ENCODE results near the gene MYCBPAP.

The MYCBPAP gene

DNA sequence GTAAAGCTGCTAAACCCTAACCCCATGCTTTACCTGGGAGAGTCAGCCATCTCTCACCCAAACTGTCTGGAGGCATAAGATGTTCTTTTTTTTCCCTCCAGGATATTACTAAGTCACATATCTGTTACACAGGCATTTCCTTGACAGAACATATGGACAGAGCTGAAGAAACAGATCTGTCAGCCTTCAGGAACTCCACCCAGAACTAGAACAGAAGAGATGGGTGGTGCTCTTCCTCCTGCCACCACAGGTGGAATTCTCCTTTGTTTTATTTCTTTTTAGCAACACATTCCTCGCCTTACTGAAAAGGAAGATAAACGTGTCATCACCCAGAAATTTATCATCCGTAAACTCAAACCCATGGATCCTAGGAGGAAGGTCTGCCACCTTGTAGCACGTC, 8.8 kb downstream of the MYCBPAP start:
- no peaks in the 10 kb centered on the region for H3K36me3 ChIP-seq (ENCODE audit: insufficient read depth, low read length)

DNA sequence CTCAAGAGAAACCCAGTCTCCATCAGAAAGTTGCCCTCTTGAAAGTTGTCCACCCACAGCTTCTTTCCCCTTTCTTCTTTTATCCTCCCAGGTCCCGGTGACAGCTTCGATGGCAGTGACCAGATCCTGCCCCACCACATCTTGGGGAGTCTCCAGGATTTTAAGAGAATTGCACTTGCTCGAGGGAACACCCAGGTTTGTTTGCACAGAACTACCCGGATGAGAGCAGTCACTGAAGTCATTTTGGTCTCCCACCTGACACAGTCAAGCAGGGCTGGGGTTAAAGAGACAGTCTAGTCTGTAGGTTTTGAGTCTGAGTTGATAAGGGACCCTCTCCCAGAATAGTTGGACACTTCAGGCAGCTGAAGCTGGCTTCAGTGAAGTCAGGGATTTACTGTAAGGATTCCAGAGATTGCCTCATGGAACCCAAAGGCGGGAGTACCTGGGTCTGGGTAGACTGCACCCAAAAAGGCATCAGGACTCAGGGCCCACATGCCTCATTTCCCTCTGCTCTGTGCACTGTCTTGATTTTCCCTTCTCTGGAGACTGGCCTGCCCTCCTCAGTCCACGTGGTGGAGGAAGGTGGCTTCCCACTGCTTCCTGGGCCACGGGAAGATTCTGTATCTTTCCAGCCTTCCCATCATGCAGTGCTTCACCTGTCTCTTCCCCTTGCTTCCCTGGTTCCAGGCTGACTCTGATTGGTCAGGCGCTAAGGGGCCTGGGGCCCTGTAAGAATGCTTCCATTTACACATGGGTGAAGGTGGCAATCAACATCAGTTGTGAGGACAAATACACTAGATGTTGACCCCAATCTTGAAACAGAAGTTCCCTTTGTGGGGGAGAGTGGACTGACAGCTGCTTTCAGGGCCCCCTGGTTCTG, 9.5 kb downstream of the MYCBPAP start:
- no peak overlapping the region for H2AFZ ChIP-seq (ENCODE audit: low read length)
- TF ChIP-seq, protein P1, sequence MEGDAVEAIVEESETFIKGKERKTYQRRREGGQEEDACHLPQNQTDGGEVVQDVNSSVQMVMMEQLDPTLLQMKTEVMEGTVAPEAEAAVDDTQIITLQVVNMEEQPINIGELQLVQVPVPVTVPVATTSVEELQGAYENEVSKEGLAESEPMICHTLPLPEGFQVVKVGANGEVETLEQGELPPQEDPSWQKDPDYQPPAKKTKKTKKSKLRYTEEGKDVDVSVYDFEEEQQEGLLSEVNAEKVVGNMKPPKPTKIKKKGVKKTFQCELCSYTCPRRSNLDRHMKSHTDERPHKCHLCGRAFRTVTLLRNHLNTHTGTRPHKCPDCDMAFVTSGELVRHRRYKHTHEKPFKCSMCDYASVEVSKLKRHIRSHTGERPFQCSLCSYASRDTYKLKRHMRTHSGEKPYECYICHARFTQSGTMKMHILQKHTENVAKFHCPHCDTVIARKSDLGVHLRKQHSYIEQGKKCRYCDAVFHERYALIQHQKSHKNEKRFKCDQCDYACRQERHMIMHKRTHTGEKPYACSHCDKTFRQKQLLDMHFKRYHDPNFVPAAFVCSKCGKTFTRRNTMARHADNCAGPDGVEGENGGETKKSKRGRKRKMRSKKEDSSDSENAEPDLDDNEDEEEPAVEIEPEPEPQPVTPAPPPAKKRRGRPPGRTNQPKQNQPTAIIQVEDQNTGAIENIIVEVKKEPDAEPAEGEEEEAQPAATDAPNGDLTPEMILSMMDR (IDR thresholded peaks at IDR 0.05; ENCODE audit: low read length): no peak
- no peak for TF ChIP-seq EZH2 (IDR thresholded peaks at IDR 0.05; ENCODE audit: borderline replicate concordance, low read length)
- no peak overlapping the region for H3K9ac ChIP-seq (ENCODE audit: low read length)
- no peaks in the 10 kb centered on the region for H4K20me1 ChIP-seq (ENCODE audit: insufficient read depth, low read length)
- H3K4me2 ChIP-seq (ENCODE audit: low read length): no peak overlapping the region
- no peaks in the 10 kb centered on the region for H3F3A ChIP-seq (ENCODE audit: insufficient read depth, low read length)
- no peaks in the 10 kb centered on the region; the same call in 1 of the 2 replicates for H3K27me3 ChIP-seq (ENCODE audit: insufficient read depth, low read length)
- H3K4me3 ChIP-seq (ENCODE audit: low read depth, low read length, poor library complexity, severe bottlenecking): no peak overlapping the region
- H3K36me3 ChIP-seq (ENCODE audit: insufficient read depth, low read length): no peaks in the 10 kb centered on the region
- no peaks in the 10 kb centered on the region for H3K9me2 ChIP-seq (ENCODE audit: low read depth, low read length)
- H3K27ac ChIP-seq (ENCODE audit: low read depth, low read length, poor library complexity, severe bottlenecking): no peak overlapping the region
- no peaks in the 10 kb centered on the region for H3K4me1 ChIP-seq (ENCODE audit: insufficient read depth, low read length, severe bottlenecking)
- H3K9me3 ChIP-seq (ENCODE audit: low read length): no peaks in the 10 kb centered on the region
- no peaks in the 10 kb centered on the region for H3K79me2 ChIP-seq (ENCODE audit: insufficient read depth, low read length)

More for the DNA sequence above, 8.8 kb downstream of the MYCBPAP start:
- Histone ChIP-seq H3K9me2 (ENCODE audit: low read depth, low read length) (no peaks in the 10 kb centered on the region), H3F3A (ENCODE audit: insufficient read depth, low read length) (no peaks in the 10 kb centered on the region), H3K79me2 (ENCODE audit: insufficient read depth, low read length) (no peaks in the 10 kb centered on the region), H4K20me1 (ENCODE audit: insufficient read depth, low read length) (no peaks in the 10 kb centered on the region), H3K4me1 (ENCODE audit: insufficient read depth, low read length, severe bottlenecking) (no peaks in the 10 kb centered on the region), H3K4me3 (ENCODE audit: low read depth, low read length, poor library complexity, severe bottlenecking) (no peak overlapping the region), H3K27ac (ENCODE audit: low read depth, low read length, poor library complexity, severe bottlenecking) (no peak overlapping the region), H3K9me3 (ENCODE audit: low read length) (no peaks in the 10 kb centered on the region), H2AFZ (ENCODE audit: low read length) (no peak overlapping the region), H3K9ac (ENCODE audit: low read length) (no peak overlapping the region), H3K4me2 (ENCODE audit: low read length) (no peak overlapping the region), H3K27me3 (ENCODE audit: insufficient read depth, low read length) (no peaks in the 10 kb centered on the region; the same call in 1 of the 2 replicates)
- no peak for TF ChIP-seq EZH2 (IDR thresholded peaks at IDR 0.05; ENCODE audit: borderline replicate concordance, low read length)
- TF ChIP-seq, protein P1 (IDR thresholded peaks at IDR 0.05; ENCODE audit: low read length): no peak

DNA sequence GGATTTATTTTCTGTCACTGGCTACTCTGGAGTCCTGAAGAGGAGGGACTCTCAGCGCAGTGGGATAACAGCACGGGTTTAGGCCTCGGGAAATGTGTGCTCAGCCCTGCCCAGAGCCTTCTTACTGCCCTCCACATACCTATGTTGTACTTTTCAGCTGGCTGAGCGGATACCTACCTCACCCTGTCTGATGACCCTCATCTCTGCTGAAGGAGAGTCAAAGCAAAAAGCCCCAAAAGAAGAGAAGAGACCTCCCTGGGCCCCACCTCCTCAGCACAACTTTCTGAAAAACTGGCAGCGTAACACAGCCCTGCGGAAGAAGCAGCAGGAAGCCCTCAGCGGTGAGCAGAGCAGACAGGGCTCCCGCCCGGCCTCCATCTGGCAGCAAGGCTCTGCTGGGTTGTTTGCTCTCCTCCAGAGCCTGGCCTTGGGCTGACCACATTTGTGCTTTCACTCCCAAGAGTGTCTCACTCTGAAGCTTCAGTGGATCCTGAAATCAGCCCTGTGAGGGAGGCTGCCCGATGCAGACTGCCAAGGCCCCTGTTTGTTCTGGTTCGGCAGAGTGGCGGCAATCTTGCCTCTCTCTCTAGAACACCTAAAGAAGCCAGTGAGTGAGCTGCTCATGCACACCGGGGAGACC, 10.3 kb downstream of the MYCBPAP start:
- no peaks in the 10 kb centered on the region for H3K79me2 ChIP-seq (ENCODE audit: insufficient read depth, low read length)
- no peaks in the 10 kb centered on the region for H3K36me3 ChIP-seq (ENCODE audit: insufficient read depth, low read length)
- H3K9me3 ChIP-seq (ENCODE audit: low read length): no peaks in the 10 kb centered on the region
- no peak overlapping the region for H3K4me3 ChIP-seq (ENCODE audit: low read depth, low read length, poor library complexity, severe bottlenecking)
- no peaks in the 10 kb centered on the region; the same call in 1 of the 2 replicates for H3K27me3 ChIP-seq (ENCODE audit: insufficient read depth, low read length)
- H3K4me2 ChIP-seq (ENCODE audit: low read length): no peak overlapping the region
- no peak overlapping the region for H3K27ac ChIP-seq (ENCODE audit: low read depth, low read length, poor library complexity, severe bottlenecking)
- no peaks in the 10 kb centered on the region for H3F3A ChIP-seq (ENCODE audit: insufficient read depth, low read length)
- H2AFZ ChIP-seq (ENCODE audit: low read length): no peak overlapping the region
- H3K4me1 ChIP-seq (ENCODE audit: insufficient read depth, low read length, severe bottlenecking): no peaks in the 10 kb centered on the region
- H3K9me2 ChIP-seq (ENCODE audit: low read depth, low read length): no peaks in the 10 kb centered on the region
- no peak overlapping the region for H3K9ac ChIP-seq (ENCODE audit: low read length)
- H4K20me1 ChIP-seq (ENCODE audit: insufficient read depth, low read length): no peaks in the 10 kb centered on the region
- no peak for TF ChIP-seq EZH2 (IDR thresholded peaks at IDR 0.05; ENCODE audit: borderline replicate concordance, low read length)
- TF ChIP-seq, protein P1 (IDR thresholded peaks at IDR 0.05; ENCODE audit: low read length): no peak
